Ishikawa (cell line): ENCODE results near the gene DEFB132.

Source experiments
- CREB1 ChIP-seq: IDR thresholded peaks from 2 replicates; pipeline ENCODE4 v1.6.1; 2012; ENCODE audit warnings: low read depth
- EP300 ChIP-seq: IDR thresholded peaks from 2 replicates; pipeline ENCODE4 v1.6.1; 2012; ENCODE audit warnings: borderline replicate concordance
- TAF1 ChIP-seq: IDR thresholded peaks from 2 replicates; pipeline ENCODE4 v1.6.1; 2012; ENCODE audit warnings: low read depth, mild to moderate bottlenecking
- TEAD4 ChIP-seq: IDR thresholded peaks from 2 replicates; pipeline ENCODE4 v1.6.1; 2012
- YY1 ChIP-seq: IDR thresholded peaks from 2 replicates; pipeline ENCODE4 v1.6.1; 2012; ENCODE audit warnings: low read depth

DNA sequence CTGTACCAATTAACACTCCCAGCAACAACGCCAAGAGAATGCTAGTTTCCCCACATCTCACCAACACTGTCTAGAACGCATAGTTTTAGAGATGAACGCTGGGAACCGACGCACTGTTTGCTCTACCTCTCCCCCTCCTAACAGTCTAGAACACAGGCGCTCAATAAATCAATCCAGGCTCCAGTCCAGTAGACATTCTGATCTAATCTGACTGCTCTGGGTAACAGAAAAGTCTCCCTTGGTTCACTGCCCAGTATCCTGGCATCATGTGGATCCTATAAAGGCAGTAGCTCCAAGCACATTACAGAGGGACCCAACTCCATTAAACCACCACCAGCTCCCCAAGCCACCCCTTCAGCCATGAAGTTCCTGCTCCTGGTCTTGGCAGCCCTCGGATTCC lies at the start of gene DEFB132:
- TF ChIP-seq YY1 (no peak), TAF1 (no peak), CREB1 (no peak), EP300 (no peak), TEAD4 (no peak)
